ENCODE measurements around the gene GPR180. TPM values are rescaled to one million over a fixed set of nuclear protein-coding genes. Genes with fewer than 3 reads are reported as not detected.

The GPR180 gene
- total RNA-seq, 1 experiment from 2014 or later = 8.3 TPM

- H3K27me3 ChIP-seq (replicated peaks; ENCODE audit: insufficient read depth, low read depth, low read length, poor library complexity) = no peaks in the 10 kb centered on the region
- intact Hi-C loops (cut with micrococcal nuclease; ENCODE audit: unreplicated experiment) = no loop called here
- BruUV-seq (replicated peaks) = no TSS peak
- H3K27ac ChIP-seq (ENCODE audit: low read depth, low read length, poor library complexity, severe bottlenecking) = no peak overlapping the region
- no peak for DNase-seq (ENCODE audit: low spot score)
- ChIA-PET CTCF (interaction anchor here (0.6 to 0.7 kb wide), 2 partner anchors 13 to 76 kb away, joined by 3 to 5 read pairs; no protein-coding TSS in a partner anchor), POLR2A (ENCODE audit: low non-redundant PET) (no interaction called here)
- TF ChIP-seq, protein P1, sequence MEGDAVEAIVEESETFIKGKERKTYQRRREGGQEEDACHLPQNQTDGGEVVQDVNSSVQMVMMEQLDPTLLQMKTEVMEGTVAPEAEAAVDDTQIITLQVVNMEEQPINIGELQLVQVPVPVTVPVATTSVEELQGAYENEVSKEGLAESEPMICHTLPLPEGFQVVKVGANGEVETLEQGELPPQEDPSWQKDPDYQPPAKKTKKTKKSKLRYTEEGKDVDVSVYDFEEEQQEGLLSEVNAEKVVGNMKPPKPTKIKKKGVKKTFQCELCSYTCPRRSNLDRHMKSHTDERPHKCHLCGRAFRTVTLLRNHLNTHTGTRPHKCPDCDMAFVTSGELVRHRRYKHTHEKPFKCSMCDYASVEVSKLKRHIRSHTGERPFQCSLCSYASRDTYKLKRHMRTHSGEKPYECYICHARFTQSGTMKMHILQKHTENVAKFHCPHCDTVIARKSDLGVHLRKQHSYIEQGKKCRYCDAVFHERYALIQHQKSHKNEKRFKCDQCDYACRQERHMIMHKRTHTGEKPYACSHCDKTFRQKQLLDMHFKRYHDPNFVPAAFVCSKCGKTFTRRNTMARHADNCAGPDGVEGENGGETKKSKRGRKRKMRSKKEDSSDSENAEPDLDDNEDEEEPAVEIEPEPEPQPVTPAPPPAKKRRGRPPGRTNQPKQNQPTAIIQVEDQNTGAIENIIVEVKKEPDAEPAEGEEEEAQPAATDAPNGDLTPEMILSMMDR (conservative IDR thresholded peaks at IDR 0.05; ENCODE audit: low read depth, low read length) = no peak
- TF ChIP-seq EZH2 (IDR thresholded peaks at IDR 0.05; ENCODE audit: borderline replicate concordance, low read depth, low read length, poor library complexity, severe bottlenecking) = no peak
- H3K36me3 ChIP-seq (ENCODE audit: insufficient read depth, low read length, poor library complexity, severe bottlenecking) = no peaks in the 10 kb centered on the region
- H3K4me1 ChIP-seq (ENCODE audit: insufficient read depth, low read length, poor library complexity, severe bottlenecking) = no peaks in the 10 kb centered on the region
- H3K9me3 ChIP-seq (ENCODE audit: low read depth, low read length, poor library complexity, severe bottlenecking) = no peaks in the 10 kb centered on the region
- no peak overlapping the region for H3K4me3 ChIP-seq (ENCODE audit: low read depth, low read length, poor library complexity, severe bottlenecking)
Measured at GRCh38 chr13:94661406-94661805, 59.7 kb downstream of the GPR180 start.

DNA sequence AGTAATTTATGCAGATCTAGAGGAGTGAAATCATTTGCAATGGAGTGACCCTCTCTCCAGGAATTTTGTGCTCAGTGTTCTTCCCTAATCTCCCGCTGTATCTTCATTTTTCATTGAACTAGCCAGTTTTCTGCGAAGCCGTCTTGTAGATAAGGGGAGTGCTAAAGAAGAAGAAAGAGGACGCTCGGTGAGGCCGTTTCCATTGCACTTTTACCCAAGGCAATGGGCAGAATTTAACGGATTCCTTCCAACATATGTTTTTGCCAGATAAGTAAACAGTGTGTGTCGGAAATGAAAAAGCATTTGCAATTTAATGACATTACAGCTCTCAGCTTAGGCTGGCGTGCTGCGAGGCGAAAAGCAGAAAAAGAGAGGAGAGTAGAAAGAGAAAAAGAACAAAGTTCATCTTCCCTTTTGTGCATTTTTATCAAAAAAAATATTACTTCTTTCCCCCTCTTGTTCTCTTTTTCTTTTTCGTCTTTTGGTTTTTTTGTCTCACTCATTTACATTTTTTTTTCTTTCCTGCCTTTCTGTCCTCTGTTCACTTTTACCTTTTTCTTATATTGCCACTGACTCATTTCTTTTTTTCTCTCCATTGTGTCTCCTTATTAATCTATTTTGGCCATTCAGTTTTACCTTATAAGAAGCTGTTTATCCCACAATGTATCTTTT, 60.8 kb downstream of the GPR180 start:
- TF ChIP-seq, protein P1 (conservative IDR thresholded peaks at IDR 0.05; ENCODE audit: low read depth, low read length) = no peak
- TF ChIP-seq EZH2 (IDR thresholded peaks at IDR 0.05; ENCODE audit: borderline replicate concordance, low read depth, low read length, poor library complexity, severe bottlenecking) = no peak
- Histone ChIP-seq H3K9me3 (ENCODE audit: low read depth, low read length, poor library complexity, severe bottlenecking) (no peaks in the 10 kb centered on the region), H3K4me1 (ENCODE audit: insufficient read depth, low read length, poor library complexity, severe bottlenecking) (no peaks in the 10 kb centered on the region), H3K27me3 (replicated peaks; ENCODE audit: insufficient read depth, low read depth, low read length, poor library complexity) (no peaks in the 10 kb centered on the region), H3K27ac (ENCODE audit: low read depth, low read length, poor library complexity, severe bottlenecking) (no peak overlapping the region), H3K36me3 (ENCODE audit: insufficient read depth, low read length, poor library complexity, severe bottlenecking) (no peaks in the 10 kb centered on the region), H3K4me3 (ENCODE audit: low read depth, low read length, poor library complexity, severe bottlenecking) (no peak overlapping the region)
- CTCF ChIA-PET = no interaction called here
- no peak for DNase-seq (ENCODE audit: low spot score)
- no TSS peak for BruUV-seq (replicated peaks)
- intact Hi-C loops (cut with micrococcal nuclease; ENCODE audit: unreplicated experiment) = no loop called here
- POLR2A ChIA-PET (ENCODE audit: low non-redundant PET) = interaction anchor here (0.7 kb wide), 1 partner anchor 17 kb away, joined by 3 read pairs; no protein-coding TSS in a partner anchor

GRCh38 chr13:94664889-94665288, 63.2 kb downstream of the GPR180 start:
- no peak for DNase-seq (ENCODE audit: low spot score)
- H3K36me3 ChIP-seq (ENCODE audit: insufficient read depth, low read length, poor library complexity, severe bottlenecking) = no peaks in the 10 kb centered on the region
- no peak for TF ChIP-seq EZH2 (IDR thresholded peaks at IDR 0.05; ENCODE audit: borderline replicate concordance, low read depth, low read length, poor library complexity, severe bottlenecking)
- TF ChIP-seq, protein P1 (conservative IDR thresholded peaks at IDR 0.05; ENCODE audit: low read depth, low read length) = no peak
- no peak overlapping the region for H3K4me3 ChIP-seq (ENCODE audit: low read depth, low read length, poor library complexity, severe bottlenecking)
- CTCF ChIA-PET = no interaction called here
- intact Hi-C loops (cut with micrococcal nuclease; ENCODE audit: unreplicated experiment) = no loop called here
- POLR2A ChIA-PET (ENCODE audit: low non-redundant PET) = no interaction called here
- H3K9me3 ChIP-seq (ENCODE audit: low read depth, low read length, poor library complexity, severe bottlenecking) = no peaks in the 10 kb centered on the region
- no TSS peak for BruUV-seq (replicated peaks)
- no peak overlapping the region for H3K27ac ChIP-seq (ENCODE audit: low read depth, low read length, poor library complexity, severe bottlenecking)
- no peaks in the 10 kb centered on the region for H3K4me1 ChIP-seq (ENCODE audit: insufficient read depth, low read length, poor library complexity, severe bottlenecking)
- no peaks in the 10 kb centered on the region for H3K27me3 ChIP-seq (replicated peaks; ENCODE audit: insufficient read depth, low read depth, low read length, poor library complexity)

Measured in A673 (cell line).